HG02885 (cell line): ENCODE results near the gene VPS16.
"Not testable (repeated sequence)": the region's sequence is repeated elsewhere in the genome, so short reads cannot be mapped to it uniquely, and the experiment has no call there.

ENCODE experiments used
- ATAC-seq: cut with Tn5 transposase; IDR thresholded peaks from one replicate; pipeline ENCODE4 v1.9.1; 2021; ENCODE audit warnings: mild to moderate bottlenecking; ENCODE audit not compliant: unreplicated experiment, poor library complexity

The VPS16 gene

DNA sequence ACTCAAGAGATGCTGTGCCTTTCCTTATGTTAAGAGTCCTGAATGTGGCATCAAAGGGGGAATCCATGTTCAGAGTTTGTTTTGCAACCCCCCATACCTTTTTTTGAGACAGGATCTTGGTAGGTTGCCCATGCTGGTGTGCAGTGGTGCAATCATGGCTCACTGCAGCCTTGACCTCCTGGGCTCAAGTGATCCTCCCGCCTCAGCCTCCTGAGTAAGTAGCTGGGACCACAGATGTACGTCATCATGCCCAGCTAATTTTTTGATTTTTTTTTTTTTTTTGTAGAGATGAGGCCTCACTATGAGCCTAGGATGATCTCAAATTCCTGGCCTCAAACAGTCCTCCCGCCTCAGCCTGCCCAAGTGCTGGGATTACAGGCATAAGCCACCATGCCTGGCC, 49.3 kb downstream of the VPS16 start:
- ATAC-seq = no peak

DNA sequence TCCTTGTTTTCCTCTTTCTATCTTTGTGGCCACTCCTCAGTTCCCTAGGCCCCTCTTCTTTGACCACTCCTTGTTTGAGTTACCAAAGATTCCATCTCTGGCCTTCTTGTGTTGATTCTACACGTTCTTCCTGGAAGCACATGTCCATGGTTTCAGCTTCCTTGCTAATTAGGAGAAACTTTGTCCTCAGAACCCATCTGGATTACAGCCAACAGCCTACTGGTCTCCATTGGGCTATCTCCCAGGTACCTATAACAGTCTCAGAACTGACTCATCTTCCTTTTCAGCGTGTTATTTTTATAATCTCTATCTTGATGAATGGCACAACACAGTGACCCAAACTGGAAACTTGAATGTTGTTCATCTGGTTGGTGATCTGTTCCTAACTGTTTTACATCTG, 50.2 kb downstream of the VPS16 start:
- no peak for ATAC-seq

DNA sequence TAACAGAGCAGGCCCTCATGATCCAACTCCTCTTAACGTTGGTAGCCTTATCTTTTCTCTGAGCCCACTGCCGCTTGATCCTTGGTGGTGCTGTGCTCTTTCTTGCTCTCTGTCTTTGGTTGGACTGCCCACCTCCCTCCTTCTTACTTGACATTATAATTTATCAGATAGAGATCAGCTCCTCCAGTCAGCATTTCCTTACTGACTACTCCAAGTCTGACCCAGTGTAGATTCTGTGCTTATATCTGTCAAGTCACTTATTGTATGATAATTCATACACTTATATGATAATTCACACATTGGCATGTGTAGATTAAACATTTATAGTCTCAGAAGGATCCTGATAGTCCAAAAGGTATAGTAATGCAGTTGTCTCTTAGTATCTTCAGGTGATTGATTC, 50.8 kb downstream of the VPS16 start:
- ATAC-seq = no peak

DNA sequence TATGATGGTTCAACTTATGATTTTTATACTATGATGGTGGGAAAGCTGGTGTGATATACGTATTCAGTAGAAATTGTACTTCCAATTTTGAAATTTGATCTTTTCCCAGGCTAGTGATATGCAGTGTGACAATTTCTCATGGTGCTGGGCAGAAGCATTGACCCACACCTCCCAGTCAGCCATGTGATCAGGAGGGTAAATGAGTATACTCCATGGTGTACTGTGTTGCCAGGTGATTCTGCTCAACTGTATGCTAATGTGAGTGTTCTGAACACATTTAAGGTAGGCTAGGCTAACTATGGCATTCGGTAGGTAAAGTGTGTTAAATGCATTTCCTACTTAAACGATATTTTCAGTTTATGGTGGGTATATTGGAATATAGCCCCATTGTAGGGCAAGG, 51.8 kb downstream of the VPS16 start:
- no peak for ATAC-seq

DNA sequence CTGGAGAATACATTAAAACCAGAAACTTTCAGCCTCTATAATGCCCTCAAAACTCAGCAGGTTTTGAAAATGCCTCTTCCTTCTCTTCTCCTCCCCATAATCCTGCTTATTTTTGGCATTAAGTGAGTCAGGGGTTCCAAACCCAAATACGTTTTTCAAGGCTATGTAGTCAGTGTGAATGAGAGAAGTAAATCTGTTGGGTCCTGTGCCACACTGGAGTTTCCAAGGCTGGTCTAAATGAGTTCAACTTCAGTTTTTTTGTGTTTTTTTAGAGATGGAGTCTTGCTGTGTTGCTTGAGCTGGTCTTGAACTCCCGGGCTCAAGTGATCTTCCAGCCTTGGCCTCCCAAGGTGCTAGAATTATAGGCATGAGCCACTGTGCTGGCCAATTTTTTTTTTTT, 53.7 kb downstream of the VPS16 start:
- no peak for ATAC-seq

DNA sequence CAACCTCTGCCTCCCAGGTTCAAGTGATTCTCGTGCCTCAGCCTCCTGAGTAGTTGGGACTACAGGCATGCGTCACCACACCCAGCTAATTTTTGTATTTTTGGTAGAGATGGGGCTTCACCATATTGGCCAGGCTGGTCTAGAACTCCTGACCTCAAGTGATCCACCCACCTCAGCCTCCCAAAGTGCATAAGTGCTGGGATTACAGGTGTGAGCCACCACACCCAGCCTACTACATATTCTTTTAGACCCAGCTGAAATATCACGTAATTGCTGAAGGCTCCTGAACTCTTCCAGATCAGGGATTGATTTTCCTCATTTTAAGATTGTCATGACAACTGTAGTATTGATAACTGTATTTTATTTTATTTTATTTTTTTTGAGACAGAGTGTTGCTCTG, 54.6 kb downstream of the VPS16 start:
- not testable (repeated sequence) for ATAC-seq

DNA sequence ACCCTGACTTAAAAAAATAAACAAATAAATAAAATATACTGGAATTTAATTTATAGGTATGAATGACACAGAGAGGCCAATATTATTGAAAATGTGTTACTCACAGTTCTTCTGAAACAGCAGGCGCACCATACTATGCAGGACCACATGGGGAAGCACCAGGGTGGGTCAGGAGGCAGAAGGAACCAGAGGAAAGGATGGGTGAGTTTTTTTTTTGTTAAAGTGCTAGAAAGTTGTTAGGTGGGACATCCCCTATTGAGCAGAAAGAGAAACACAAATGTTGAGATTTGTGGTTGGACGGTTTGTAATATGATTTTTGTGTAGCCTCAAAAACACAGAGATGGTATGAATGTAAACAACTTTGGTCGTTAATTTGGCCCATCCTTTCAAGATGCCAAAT, 58.7 kb downstream of the VPS16 start:
- ATAC-seq = no peak

DNA sequence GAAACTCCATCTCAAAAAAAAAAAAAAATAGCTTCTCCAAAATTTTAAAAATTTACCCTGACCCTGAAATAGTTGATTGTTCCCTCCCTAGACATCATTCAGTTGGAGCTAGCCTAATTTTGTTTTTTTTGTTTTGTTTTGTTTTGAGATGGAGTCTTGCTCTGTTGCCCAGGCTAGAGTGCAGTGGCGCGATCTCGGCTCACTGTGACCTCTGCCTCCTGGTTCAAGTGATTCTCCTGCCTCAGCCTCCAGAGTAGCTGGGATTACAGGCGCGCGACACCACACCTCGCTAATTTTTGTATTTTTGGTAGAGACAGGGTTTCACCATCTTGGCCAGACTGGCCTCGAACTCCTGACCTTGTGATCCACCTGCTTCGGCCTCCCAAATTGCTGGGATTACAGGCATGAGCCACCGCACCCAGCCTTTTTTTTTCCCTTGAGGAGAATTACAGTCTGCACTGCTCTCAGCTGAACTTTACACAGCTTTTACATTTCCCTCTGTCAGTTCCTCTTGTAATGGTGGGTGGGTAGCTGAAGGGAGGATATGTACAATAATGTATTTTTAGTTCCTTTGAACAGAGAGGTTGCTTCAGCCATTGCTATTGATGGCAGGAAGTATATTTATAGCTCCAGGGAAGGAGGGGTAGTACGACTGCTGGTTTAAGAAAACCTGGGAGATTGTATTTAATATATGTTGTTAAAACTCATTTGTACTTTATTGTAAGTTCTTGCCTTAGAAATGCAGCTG, 60.5 kb downstream of the VPS16 start:
- ATAC-seq = no peak

DNA sequence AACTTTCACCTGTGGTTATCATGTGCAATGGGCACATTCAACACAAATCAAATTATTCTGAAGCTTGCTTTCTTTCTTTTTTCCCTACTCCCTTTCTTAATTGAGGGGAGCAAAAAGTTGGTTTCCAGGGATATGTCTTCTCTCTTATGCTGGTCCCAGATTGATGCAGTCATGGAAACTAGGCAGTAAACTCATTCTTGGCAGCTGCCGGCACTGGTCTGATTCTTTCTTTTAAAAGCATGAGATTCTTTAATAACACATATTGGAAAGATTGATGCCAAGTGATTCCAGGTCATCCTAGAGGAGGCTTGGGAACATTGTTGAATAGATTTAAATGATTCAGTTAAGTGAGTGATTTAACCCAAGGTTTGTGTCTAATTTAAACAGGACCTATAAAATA, 61.7 kb downstream of the VPS16 start:
- ATAC-seq = no peak

DNA sequence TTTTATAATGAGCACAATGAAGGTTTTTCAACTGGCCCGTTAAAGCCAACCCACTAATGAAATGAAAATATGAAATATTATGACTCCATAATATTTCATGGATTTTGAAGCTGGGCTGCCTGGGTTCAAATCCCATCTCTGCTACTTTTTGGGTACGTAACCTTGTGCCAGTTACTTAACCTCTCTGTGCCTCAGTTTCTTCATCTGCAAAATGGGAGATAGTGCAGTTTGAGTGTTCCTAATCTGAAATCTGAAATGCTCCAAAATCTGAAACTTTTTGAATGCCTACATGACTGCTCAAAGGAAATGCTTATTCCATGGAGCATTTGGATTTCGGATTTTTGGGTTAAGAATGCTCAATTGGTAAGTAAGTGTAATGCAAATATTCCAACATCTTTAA, 62.3 kb downstream of the VPS16 start:
- no peak for ATAC-seq

DNA sequence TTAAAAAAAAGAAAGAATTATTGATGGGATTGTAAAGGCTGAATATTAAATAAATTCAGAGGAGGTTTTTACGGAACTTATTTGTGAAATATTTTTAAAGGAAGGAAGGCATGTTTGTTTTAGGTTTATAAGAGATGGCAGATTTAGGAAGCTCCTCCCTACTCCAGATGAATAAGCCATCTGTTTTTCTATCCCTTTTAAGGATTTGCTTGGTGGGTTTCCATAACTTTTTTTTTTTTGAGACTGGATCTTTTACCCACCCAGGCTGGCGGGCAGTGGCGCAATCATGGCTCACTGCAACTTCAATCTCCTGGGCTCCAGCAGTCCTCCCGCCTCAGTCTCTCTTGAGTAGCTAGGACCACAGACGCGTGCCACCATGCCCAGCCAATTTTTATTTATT, 63.1 kb downstream of the VPS16 start:
- ATAC-seq = no peak

DNA sequence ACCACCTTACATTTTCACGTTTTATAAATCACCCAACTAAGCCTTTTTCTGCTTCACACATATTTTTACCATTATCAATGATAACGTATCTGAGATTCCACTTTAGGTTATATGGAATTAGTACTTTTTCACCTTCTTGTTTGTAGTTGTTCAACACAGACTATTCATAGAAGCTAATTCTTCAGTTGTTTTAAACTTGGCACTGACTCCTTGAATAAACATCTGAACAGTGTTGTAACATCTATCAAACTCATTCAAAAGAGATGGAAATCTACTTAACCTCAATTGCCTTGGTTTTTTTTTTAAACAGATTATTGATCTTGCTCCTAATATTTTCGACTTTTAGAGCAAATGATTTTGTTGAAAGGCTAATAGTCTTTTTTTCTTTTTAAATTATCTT, 67.0 kb downstream of the VPS16 start:
- no peak for ATAC-seq

DNA sequence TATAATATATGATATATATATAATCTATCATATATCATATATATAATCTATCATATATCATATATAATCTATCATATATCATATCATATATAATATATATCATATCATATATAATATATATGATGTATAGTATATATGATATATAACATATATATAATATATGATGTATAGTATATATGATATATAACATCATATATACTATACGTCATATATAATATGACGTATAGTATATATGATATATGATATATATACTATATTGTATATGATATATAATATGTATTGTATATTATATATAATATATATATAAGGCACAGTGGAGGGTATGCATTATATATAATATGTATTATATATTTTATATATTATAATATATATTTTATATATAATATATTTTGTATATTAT, 69.4 kb downstream of the VPS16 start:
- ATAC-seq = no peak

DNA sequence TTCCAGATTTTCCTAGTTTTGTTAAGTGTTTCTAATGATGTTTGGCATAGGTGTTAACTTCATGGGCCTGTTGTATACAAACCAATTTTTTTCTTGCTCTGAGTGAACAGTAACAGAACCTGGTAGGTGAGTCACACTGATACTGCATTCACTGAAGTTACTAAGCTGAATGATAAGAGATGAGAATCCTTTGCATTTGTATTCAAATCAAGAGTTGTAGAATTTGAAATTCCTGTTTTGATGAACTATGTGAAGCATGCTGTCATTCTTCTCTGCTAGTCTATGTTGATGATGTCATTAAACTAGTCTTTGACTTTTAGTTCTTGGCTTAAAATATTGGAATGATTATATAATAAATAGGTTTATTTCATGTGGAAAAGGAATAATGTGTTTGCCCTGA, 70.7 kb downstream of the VPS16 start:
- ATAC-seq = no peak

DNA sequence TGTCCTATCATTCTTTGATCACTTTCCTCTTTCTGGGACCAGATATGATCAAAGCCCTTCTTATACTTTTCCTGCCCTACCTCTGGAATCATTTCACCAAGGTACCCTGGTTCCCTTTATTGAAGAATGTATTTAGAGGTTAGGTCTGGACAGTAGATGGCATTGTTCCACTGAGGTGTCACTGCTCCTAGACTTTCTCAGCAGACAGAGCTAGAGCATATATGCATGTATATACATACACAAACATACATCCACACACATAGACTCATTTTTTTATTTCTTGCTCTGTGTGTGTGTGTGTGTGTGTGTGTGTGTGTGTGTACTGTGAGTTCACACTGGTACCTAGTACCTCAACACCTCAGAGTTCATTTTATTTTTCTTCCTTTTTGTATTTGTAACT, 73.6 kb downstream of the VPS16 start:
- ATAC-seq = no peak
